ENCODE data around the gene PRSS35.

The PRSS35 gene

DNA sequence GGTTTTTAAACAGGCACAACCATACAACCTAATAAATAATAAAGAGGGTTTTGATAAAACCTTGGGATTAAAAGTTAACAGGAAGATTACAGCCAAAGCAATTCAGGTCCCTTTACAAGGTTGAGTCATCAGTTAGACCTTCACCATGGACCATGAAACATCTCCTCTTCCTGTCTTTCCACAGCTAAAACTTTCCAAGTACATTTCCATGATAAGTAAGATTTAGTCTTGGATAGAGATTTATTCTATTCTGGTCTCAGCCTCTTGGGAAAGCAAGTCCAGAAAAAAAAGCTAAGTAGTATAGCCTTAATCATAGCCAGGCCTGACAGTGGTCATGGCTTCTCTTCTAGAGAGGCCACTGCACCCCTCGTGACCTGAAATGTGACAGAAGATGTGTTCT is 2.9 kb upstream of the PRSS35 start:
- no peak overlapping the region for H3K4me2 ChIP-seq (ENCODE audit: low read depth, low read length)
- H3K27me3 ChIP-seq (replicated peaks; ENCODE audit: insufficient read depth, low read length), result no peaks in the 10 kb centered on the region
- no peaks in the 10 kb centered on the region for H3K4me1 ChIP-seq (ENCODE audit: low read length)
- H3K4me3 ChIP-seq (ENCODE audit: low read length), result no peak overlapping the region
- no peaks in the 10 kb centered on the region for H4K20me1 ChIP-seq (ENCODE audit: insufficient read depth, low read length)
- H3K9ac ChIP-seq (ENCODE audit: low read length), result no peak overlapping the region
- H3K9me3 ChIP-seq (replicated peaks; ENCODE audit: insufficient read depth, low read length), result no peaks in the 10 kb centered on the region
- no peak overlapping the region for H2AFZ ChIP-seq (ENCODE audit: low read length)
- no peaks in the 10 kb centered on the region for H3K9me2 ChIP-seq (replicated peaks; ENCODE audit: insufficient read depth, low read length)
- no peak overlapping the region for H3K27ac ChIP-seq (ENCODE audit: low read length)
- TF ChIP-seq EZH2 (optimal IDR thresholded peaks at IDR 0.05; ENCODE audit: low read depth, low read length) (no peak), EZH2phosphoT487 (IDR thresholded peaks at IDR 0.05; ENCODE audit: low read length) (no peak)
- TF ChIP-seq, protein P1, sequence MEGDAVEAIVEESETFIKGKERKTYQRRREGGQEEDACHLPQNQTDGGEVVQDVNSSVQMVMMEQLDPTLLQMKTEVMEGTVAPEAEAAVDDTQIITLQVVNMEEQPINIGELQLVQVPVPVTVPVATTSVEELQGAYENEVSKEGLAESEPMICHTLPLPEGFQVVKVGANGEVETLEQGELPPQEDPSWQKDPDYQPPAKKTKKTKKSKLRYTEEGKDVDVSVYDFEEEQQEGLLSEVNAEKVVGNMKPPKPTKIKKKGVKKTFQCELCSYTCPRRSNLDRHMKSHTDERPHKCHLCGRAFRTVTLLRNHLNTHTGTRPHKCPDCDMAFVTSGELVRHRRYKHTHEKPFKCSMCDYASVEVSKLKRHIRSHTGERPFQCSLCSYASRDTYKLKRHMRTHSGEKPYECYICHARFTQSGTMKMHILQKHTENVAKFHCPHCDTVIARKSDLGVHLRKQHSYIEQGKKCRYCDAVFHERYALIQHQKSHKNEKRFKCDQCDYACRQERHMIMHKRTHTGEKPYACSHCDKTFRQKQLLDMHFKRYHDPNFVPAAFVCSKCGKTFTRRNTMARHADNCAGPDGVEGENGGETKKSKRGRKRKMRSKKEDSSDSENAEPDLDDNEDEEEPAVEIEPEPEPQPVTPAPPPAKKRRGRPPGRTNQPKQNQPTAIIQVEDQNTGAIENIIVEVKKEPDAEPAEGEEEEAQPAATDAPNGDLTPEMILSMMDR (IDR thresholded peaks at IDR 0.05; ENCODE audit: low read length), result no peak
- H3K79me2 ChIP-seq (ENCODE audit: low read length), result no peaks in the 10 kb centered on the region
- no peaks in the 10 kb centered on the region for H3F3A ChIP-seq (ENCODE audit: insufficient read depth, low read length)
- DNase-seq, result no peak
- H3K36me3 ChIP-seq (replicated peaks; ENCODE audit: insufficient read depth, low read length), result no peaks in the 10 kb centered on the region

DNA sequence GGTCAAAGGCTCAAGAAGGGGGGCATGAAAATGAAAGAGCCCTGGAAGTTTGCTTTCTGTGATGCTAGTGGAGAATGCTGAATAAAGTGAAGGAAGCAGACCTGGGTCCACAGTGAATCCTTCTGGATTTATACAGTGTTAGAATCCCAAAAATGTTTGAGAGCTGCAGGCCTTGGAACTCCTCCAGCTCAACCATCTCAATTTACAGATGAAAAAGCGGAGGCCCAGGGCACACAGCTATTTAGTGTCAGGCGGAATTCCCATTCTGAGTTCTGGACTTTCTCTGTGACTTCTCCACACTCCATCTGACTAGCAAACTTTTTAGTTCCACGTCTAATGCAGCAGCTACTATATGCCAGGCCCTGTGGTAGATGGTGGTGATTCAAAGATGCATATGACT is 1.5 kb upstream of the PRSS35 start:
- Histone ChIP-seq H3K27ac (ENCODE audit: low read length) (no peak overlapping the region), H3F3A (ENCODE audit: insufficient read depth, low read length) (no peaks in the 10 kb centered on the region)
- TF ChIP-seq, protein P1 (IDR thresholded peaks at IDR 0.05; ENCODE audit: low read length), result no peak
- TF ChIP-seq EZH2phosphoT487 (IDR thresholded peaks at IDR 0.05; ENCODE audit: low read length) (no peak), EZH2 (optimal IDR thresholded peaks at IDR 0.05; ENCODE audit: low read depth, low read length) (no peak)

GRCh38 chr6:83511266-83511665 is 1.1 kb upstream of the PRSS35 start:
- Histone ChIP-seq H3K9ac (ENCODE audit: low read length) (no peak overlapping the region), H3K4me2 (ENCODE audit: low read depth, low read length) (no peak overlapping the region)

More for the DNA sequence above, 1.5 kb upstream of the PRSS35 start:
- DNase-seq, result no peak
- Histone ChIP-seq H3K9me3 (replicated peaks; ENCODE audit: insufficient read depth, low read length) (no peaks in the 10 kb centered on the region), H3K79me2 (ENCODE audit: low read length) (no peaks in the 10 kb centered on the region), H3K27me3 (replicated peaks; ENCODE audit: insufficient read depth, low read length) (no peaks in the 10 kb centered on the region), H3K4me1 (ENCODE audit: low read length) (no peaks in the 10 kb centered on the region), H3K4me2 (ENCODE audit: low read depth, low read length) (no peak overlapping the region), H2AFZ (ENCODE audit: low read length) (no peak overlapping the region), H3K36me3 (replicated peaks; ENCODE audit: insufficient read depth, low read length) (no peaks in the 10 kb centered on the region), H3K9ac (ENCODE audit: low read length) (no peak overlapping the region), H4K20me1 (ENCODE audit: insufficient read depth, low read length) (no peaks in the 10 kb centered on the region), H3K9me2 (replicated peaks; ENCODE audit: insufficient read depth, low read length) (no peaks in the 10 kb centered on the region), H3K4me3 (ENCODE audit: low read length) (no peak overlapping the region)

More at GRCh38 chr6:83511266-83511665, 1.1 kb upstream of the PRSS35 start:
- Histone ChIP-seq H4K20me1 (ENCODE audit: insufficient read depth, low read length) (no peaks in the 10 kb centered on the region), H3F3A (ENCODE audit: insufficient read depth, low read length) (no peaks in the 10 kb centered on the region), H3K79me2 (ENCODE audit: low read length) (no peaks in the 10 kb centered on the region), H3K9me2 (replicated peaks; ENCODE audit: insufficient read depth, low read length) (no peaks in the 10 kb centered on the region), H3K27ac (ENCODE audit: low read length) (no peak overlapping the region), H3K4me1 (ENCODE audit: low read length) (no peaks in the 10 kb centered on the region), H3K9me3 (replicated peaks; ENCODE audit: insufficient read depth, low read length) (no peaks in the 10 kb centered on the region), H2AFZ (ENCODE audit: low read length) (no peak overlapping the region), H3K4me3 (ENCODE audit: low read length) (no peak overlapping the region), H3K27me3 (replicated peaks; ENCODE audit: insufficient read depth, low read length) (no peaks in the 10 kb centered on the region), H3K36me3 (replicated peaks; ENCODE audit: insufficient read depth, low read length) (no peaks in the 10 kb centered on the region)
- no peak for TF ChIP-seq EZH2phosphoT487 (IDR thresholded peaks at IDR 0.05; ENCODE audit: low read length)
- no peak for TF ChIP-seq EZH2 (optimal IDR thresholded peaks at IDR 0.05; ENCODE audit: low read depth, low read length)
- TF ChIP-seq, protein P1 (IDR thresholded peaks at IDR 0.05; ENCODE audit: low read length), result no peak
- DNase-seq, result no peak
